Epidermal melanocyte (primary cell): ENCODE measurements around the gene ACSBG1.

ENCODE experiments used
- DNase-seq: peaks from one replicate; pipeline ENCODE4 v3.0.0; 2011; ENCODE audit warnings: low spot score; ENCODE audit not compliant: insufficient read length

Gene ACSBG1

DNA sequence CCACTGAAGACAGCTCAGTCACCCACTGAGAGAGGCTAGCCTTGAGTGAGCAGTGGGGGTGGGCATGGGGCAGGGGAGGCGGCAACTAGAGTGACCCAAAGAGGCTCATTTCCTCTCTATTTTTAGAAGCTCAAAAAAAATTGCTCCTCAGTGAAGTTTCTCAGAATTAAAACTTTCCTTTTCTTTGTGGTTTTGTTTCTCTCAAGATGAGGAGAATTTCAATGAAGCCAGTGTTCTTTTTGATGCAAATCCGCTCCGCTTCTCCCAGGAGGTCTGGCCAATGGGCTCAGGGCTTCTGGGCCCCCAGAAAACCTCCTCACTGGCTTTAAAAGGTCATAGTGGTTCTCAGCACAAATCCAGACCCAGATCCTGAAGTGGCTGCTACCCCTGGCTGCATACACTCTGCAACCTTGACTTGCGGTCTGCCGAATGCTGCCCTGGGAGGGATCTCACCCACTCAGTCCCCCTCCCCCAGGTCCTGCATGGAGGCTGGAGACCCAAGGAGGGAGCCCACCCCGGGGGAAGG, at the start of gene ACSBG1:
Gene ACSBG1, minus strand, starts transcription at position 51 of the 526 bp plus-strand sequence. CDS start 64 bp downstream, outside the sequence.
- peak; percentile 81 for DNase-seq

GRCh38 chr15:78282324-78282723, 48.0 kb upstream of the ACSBG1 start:
- no peak for DNase-seq

- DNase-seq = no peak
Observed at GRCh38 chr15:78280319-78281072, 46.1 kb upstream of the ACSBG1 start.

GRCh38 chr15:78276064-78276943, 41.9 kb upstream of the ACSBG1 start:
- no peak for DNase-seq

GRCh38 chr15:78274994-78275393, 40.6 kb upstream of the ACSBG1 start:
- no peak for DNase-seq

DNA sequence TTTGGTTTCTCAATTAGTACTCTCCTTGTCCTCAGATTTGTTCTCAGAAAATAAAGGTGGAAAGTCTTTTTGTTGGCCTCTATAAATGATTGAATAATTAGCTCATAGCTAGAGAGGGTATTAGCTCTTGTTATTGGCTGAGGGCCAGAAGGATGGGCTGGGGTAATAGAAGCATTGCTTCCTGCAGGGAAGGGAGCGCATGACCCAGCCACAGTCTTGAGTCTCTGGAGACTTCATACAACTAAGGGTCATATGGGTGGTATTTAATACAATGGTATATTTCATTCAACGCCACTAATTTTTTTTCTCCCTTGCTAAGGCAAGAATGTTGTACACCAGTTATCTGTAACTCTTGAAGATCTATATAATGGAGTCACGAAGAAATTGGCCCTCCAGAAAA, 38.4 kb upstream of the ACSBG1 start:
- DNase-seq = peak; percentile 76

DNA sequence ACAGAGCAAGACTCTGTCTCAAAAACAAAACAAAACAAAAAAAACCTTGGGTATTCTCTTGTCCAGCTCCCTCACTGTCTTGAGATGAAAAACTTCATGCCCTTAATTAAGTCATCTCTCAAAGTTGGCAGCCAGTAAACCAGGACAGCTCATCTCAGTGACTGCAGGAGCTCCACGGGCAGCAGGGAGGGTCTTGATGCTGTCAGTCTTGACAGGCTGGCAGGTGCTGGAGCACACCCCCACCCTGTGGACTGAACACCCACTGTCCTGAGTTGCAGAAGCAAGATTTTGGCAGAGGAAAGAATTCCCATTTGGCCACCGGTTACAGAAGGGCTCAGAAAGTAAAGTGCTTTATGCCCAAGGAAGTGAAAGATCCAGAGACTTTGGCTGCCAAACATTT, 38.0 kb upstream of the ACSBG1 start:
- DNase-seq = no peak

DNA sequence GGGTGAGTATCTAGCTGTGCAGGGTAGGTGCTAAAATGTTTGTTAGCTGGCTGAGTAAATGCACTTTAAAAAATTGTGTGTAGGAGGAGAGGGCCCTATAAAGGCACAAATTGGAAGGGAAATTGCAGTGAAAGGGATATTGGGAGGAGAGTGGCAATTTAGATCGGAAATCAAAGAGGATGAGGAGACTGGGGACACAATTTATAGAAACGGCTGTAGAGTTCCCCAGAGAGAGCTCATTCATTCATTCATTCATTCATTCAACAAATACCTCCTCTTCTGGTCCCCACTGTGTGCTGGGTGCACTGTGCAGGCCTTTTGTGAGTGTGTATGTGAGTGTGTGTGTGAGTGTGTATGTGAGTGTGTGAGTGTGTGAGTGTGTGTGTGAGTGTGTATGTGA, 32.4 kb upstream of the ACSBG1 start:
- DNase-seq = no peak

DNA sequence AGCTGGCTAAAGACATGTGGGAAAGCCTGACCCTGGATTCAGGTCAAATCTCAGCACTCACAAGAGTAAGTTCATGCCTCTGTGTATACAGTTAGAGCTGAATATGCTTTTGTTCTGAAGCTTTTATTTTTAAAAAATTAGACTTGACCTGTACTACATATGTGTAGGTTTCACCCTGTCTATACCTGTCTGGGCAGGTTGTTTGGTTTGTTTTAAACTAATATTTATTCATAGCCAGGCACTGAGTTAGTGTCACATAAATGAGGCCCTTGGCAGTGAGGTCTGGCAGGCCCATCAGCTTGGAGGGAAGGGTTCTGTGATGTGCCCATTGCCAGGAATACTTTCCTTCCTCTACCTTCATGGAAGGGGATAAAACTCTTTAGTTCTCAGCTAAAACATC, 31.9 kb upstream of the ACSBG1 start:
- no peak for DNase-seq

GRCh38 chr15:78265752-78266224, 31.4 kb upstream of the ACSBG1 start:
- no peak for DNase-seq

GRCh38 chr15:78265137-78265460, 30.7 kb upstream of the ACSBG1 start:
- no peak for DNase-seq

DNA sequence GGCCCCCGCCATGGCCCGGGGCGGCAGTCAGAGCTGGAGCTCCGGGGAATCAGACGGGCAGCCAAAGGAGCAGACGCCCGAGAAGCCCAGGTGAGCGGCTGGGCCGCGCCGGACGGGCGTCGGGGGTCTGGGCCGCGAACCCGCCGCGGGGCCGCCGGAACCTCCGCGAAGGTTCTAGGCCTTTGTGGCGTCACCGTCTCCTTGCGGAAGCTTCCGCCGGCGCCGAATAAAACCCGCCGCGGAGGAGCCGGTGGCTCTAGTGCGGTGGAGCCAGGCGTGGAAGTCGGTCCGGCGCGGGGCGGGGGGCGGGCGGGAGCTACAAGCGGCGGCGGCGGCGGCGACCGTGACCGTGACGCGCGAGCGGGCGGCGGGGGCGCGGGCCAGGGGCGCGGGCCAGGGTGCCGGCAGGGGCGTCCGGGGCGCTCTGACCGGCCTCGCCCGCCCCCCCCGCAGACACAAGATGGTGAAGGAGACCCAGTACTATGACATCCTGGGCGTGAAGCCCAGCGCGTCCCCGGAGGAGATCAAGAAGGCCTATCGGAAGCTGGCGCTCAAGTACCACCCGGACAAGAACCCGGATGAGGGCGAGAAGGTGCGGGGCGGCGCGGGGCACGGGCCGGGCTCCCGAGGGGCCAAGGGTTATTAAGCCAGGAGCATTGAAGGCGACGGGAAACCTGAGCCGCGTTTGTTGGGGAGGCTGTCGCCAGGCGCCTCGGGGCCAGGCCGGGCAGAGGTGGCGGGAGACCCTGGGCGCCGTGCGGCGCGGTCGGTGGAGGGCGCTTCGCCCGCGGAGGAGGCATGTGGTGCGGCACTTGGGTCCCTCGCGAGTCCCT, 30.2 kb upstream of the ACSBG1 start, which contains the start of gene DNAJA4:
Gene DNAJA4, plus strand, starts transcription at position 259 of the 833 bp plus-strand sequence. Its CDS starts 202 bp downstream, at position 461.
- DNase-seq = peak; percentile 64

- DNase-seq = no peak
Observed at GRCh38 chr15:78263907-78264303, 29.5 kb upstream of the ACSBG1 start.

- no peak for DNase-seq
Observed at GRCh38 chr15:78263351-78263781, 29.0 kb upstream of the ACSBG1 start.

GRCh38 chr15:78261062-78261461, 26.7 kb upstream of the ACSBG1 start:
- no peak for DNase-seq

DNA sequence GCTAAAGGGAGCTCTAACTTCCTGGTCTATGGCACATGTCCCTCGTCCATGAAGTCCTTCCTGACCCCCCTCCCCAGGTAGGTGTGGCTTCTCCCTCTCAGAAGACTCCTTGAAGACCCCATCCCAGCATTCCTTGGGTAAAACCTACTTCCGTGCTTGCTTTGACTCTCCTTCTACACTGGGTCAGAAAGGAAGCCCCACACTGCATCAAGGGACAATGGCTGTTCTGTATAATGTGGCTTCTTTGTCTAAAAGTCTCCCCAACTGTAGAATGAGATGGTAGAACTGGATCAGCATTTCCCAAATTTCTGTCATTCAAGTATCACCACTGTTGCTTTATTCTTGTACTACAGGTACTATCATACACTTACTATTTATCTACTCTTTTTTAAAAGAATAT, 26.1 kb upstream of the ACSBG1 start:
- no peak for DNase-seq

DNA sequence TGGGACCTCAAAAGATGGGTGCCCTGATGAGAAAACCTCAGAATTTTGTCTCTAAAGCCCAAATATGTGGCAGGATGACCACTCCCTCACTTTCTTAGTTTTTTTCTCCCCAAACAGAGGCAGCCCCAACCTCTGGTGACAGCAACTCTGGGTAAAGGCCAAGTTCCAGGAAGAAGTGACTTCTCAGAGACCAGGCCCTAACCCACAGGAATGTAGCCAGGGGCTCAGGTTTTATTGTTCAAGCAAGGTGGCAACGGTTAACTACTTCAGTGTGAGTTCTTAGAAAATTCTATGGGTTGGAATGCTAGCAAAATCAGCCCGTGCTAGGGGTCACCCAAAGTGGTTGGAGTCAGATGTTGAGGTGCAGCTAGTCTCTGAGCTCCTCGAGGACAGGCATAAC, 24.9 kb upstream of the ACSBG1 start:
- DNase-seq = no peak

- DNase-seq = peak; percentile 93
Observed at GRCh38 chr15:78257681-78258080, 23.3 kb upstream of the ACSBG1 start.

DNA sequence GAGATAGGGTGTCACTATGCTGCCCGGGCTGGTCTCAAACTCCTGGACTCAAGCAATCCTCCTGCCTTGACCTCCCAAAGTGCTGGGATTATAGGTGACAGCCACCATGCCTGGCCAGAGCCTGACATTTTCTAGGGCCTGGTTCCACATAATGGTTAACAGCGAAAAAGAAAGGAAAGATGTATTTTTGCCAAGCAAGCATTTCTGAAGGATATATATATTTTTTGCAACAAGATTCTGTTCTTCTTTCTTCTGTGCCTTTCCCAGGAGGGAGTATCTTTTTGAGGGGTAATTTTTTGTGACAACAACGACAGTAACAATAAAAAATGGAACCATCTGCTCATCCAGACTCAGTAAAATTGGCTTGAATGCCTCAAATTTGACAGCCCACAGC, 21.7 kb upstream of the ACSBG1 start:
- no peak for DNase-seq

- DNase-seq = no peak
Observed at GRCh38 chr15:78255421-78256043, 21.2 kb upstream of the ACSBG1 start.

GRCh38 chr15:78251136-78251535, 16.8 kb upstream of the ACSBG1 start:
- DNase-seq = no peak
